ENCODE measurements around the gene DUSP5. TPM values are rescaled to one million over a fixed set of nuclear protein-coding genes. Genes with fewer than 3 reads are reported as not detected.

DUSP5 gene
- total RNA-seq, 4 donors from 2014 or later: 9.3 to 60.8 (median 31.0) TPM

- DNase-seq (ENCODE audit: low spot score in 2 of 2): no peak
- H3K9me3 ChIP-seq: no peaks in the 10 kb centered on the region
- peaks cover 12% of the 10 kb centered on the region for H3K27me3 ChIP-seq
- no peak overlapping the region for H3K27ac ChIP-seq
- no peaks in the 10 kb centered on the region for H3K36me3 ChIP-seq
- WGBS: 74% methylated on average over 6 of the region's 6 CpGs
- TF ChIP-seq CTCF (IDR thresholded peaks at IDR 0.05): no peak
- no peak for TF ChIP-seq POLR2A (IDR thresholded peaks at IDR 0.05)
- no peak for TF ChIP-seq POLR2AphosphoS5 (IDR thresholded peaks at IDR 0.05)
- TF ChIP-seq EP300 (IDR thresholded peaks at IDR 0.05): no peak
- no peak overlapping the region for H3K4me3 ChIP-seq
- no peaks in the 10 kb centered on the region for H3K4me1 ChIP-seq
Measured at GRCh38 chr10:110546077-110546476, 48.4 kb downstream of the DUSP5 start.

GRCh38 chr10:110546499-110547110, 48.9 kb downstream of the DUSP5 start:
- H3K9me3 ChIP-seq: no peaks in the 10 kb centered on the region
- WGBS: 75% methylated on average over 7 of the region's 7 CpGs

GRCh38 chr10:110547139-110547761, 49.5 kb downstream of the DUSP5 start:
- DNase-seq (ENCODE audit: low spot score in 2 of 2): no peak
- TF ChIP-seq CTCF (IDR thresholded peaks at IDR 0.05): peak; percentile 62 to 85
- TF ChIP-seq POLR2AphosphoS5 (IDR thresholded peaks at IDR 0.05): no peak
- WGBS: 14% methylated on average over 8 of the region's 8 CpGs

More at GRCh38 chr10:110546499-110547110, 48.9 kb downstream of the DUSP5 start:
- Histone ChIP-seq H3K36me3 (no peaks in the 10 kb centered on the region), H3K27me3 (peaks cover 17% of the 10 kb centered on the region), H3K4me3 (no peak overlapping the region), H3K4me1 (no peaks in the 10 kb centered on the region), H3K27ac (no peak overlapping the region)
- no peak for DNase-seq (ENCODE audit: low spot score in 2 of 2)
- TF ChIP-seq EP300 (IDR thresholded peaks at IDR 0.05): no peak
- no peak for TF ChIP-seq POLR2AphosphoS5 (IDR thresholded peaks at IDR 0.05)
- TF ChIP-seq CTCF (IDR thresholded peaks at IDR 0.05): no peak
- TF ChIP-seq POLR2A (IDR thresholded peaks at IDR 0.05): no peak

GRCh38 chr10:110548002-110548401, 50.3 kb downstream of the DUSP5 start:
- Histone ChIP-seq H3K9me3 (no peaks in the 10 kb centered on the region), H3K27me3 (peaks cover 19% of the 10 kb centered on the region), H3K4me1 (no peaks in the 10 kb centered on the region), H3K4me3 (no peak overlapping the region), H3K27ac (no peak overlapping the region), H3K36me3 (no peaks in the 10 kb centered on the region)
- DNase-seq (ENCODE audit: low spot score in 2 of 2): no peak
- WGBS: 51% methylated on average over 5 of the region's 5 CpGs
- TF ChIP-seq POLR2A (IDR thresholded peaks at IDR 0.05): no peak
- TF ChIP-seq POLR2AphosphoS5 (IDR thresholded peaks at IDR 0.05): no peak
- TF ChIP-seq EP300 (IDR thresholded peaks at IDR 0.05): no peak
- no peak for TF ChIP-seq CTCF (IDR thresholded peaks at IDR 0.05)

More at GRCh38 chr10:110547139-110547761, 49.5 kb downstream of the DUSP5 start:
- no peaks in the 10 kb centered on the region for H3K36me3 ChIP-seq
- no peaks in the 10 kb centered on the region for H3K4me1 ChIP-seq
- no peak overlapping the region for H3K27ac ChIP-seq
- no peak overlapping the region for H3K4me3 ChIP-seq
- no peaks in the 10 kb centered on the region for H3K9me3 ChIP-seq
- H3K27me3 ChIP-seq: peaks cover 17% of the 10 kb centered on the region

GRCh38 chr10:110549211-110549610, 51.5 kb downstream of the DUSP5 start:
- TF ChIP-seq CTCF (IDR thresholded peaks at IDR 0.05) (no peak), POLR2AphosphoS5 (IDR thresholded peaks at IDR 0.05) (no peak), EP300 (IDR thresholded peaks at IDR 0.05) (no peak), POLR2A (IDR thresholded peaks at IDR 0.05) (no peak)
- Histone ChIP-seq H3K27ac (no peak overlapping the region), H3K4me1 (no peaks in the 10 kb centered on the region), H3K4me3 (no peak overlapping the region), H3K36me3 (no peaks in the 10 kb centered on the region), H3K27me3 (peaks cover 19% of the 10 kb centered on the region), H3K9me3 (no peaks in the 10 kb centered on the region)
- DNase-seq (ENCODE audit: low spot score in 2 of 2): no peak
- WGBS: 86% methylated on average over 5 of the region's 5 CpGs

Measured in suprapubic skin (tissue), 4 donors.